ENCODE measurements around the gene KDM1B.

Gene KDM1B

DNA sequence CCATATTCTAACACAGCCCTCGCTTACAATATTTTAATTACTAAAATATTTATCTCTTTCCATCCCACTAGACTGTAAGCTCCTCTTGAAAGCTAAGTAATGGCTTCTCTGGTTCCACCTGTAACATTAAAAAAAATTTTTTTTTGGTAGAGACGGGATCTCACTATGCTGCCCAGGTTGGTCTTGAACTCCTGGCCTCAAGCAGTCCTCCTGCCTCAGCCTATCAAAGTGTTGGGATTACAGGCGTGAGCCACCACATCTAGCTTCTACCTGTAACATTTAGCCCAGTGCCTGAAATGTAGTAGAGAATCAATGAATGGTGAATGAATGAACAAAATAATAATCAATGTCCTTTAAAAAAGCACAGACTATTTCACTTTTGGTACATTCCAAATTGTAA, 80.3 kb downstream of the KDM1B start:
- TF ChIP-seq Cebpa-rat (IDR thresholded peaks at IDR 0.05) = no peak
- no peak overlapping the region for H3K27ac ChIP-seq
- no peak overlapping the region for H3K4me2 ChIP-seq
- H4K20me1 ChIP-seq = peaks cover 17% of the 10 kb centered on the region
- H3K9ac ChIP-seq = no peak overlapping the region
- H3K4me3 ChIP-seq = no peak overlapping the region
- no peaks in the 10 kb centered on the region for H3K27me3 ChIP-seq
- H3K4me1 ChIP-seq = no peaks in the 10 kb centered on the region
- H3K36me3 ChIP-seq = peaks cover 94% of the 10 kb centered on the region
- H3K9me3 ChIP-seq = peaks cover 39% of the 10 kb centered on the region

DNA sequence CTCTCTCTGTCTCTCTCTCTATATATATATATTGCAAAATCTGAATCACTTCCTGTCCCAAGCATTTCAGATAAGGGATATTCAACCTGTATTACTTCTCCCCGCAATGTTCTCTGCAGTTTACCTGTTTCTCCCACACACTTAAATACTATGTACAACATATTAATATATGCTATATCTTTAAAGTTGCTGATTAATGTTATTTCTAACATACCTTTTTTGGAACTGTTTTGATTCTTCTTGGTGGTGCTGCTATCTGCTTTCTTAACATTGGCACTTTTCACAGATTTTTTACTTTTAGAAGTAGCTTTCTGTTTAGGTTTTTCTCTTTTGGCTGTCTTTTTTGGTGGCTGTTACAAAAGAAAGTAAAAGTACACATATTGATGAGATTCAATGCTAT, 81.9 kb downstream of the KDM1B start:
- H3K36me3 ChIP-seq = peaks cover 95% of the 10 kb centered on the region
- TF ChIP-seq Cebpa-rat (IDR thresholded peaks at IDR 0.05) = no peak
- peaks cover 25% of the 10 kb centered on the region for H4K20me1 ChIP-seq
- H3K4me3 ChIP-seq = no peak overlapping the region
- no peaks in the 10 kb centered on the region for H3K4me1 ChIP-seq
- H3K9ac ChIP-seq = no peak overlapping the region
- no peaks in the 10 kb centered on the region for H3K27me3 ChIP-seq
- no peak overlapping the region for H3K27ac ChIP-seq
- no peak overlapping the region for H3K4me2 ChIP-seq
- peaks cover 32% of the 10 kb centered on the region for H3K9me3 ChIP-seq

DNA sequence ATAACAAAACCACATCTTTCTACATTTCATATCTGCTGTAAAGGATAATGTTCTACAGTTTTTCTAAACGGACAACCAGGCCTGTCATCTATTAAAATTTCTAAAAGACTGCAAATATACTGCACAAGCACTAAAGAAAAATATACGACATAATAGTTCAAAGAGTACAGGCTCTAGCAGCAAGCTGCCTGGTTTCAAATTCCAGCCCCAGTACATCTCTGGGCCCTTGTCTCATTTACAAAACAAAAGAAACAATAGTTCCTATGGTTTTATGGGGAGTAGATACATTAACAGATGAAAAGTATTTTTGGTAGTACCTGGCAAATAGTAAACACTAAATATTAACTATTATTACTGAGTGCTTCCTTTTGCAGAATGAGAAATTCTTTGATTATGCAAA, 85.0 kb downstream of the KDM1B start:
- H4K20me1 ChIP-seq = peaks cover 28% of the 10 kb centered on the region
- H3K4me3 ChIP-seq = no peak overlapping the region
- no peak for TF ChIP-seq Cebpa-rat (IDR thresholded peaks at IDR 0.05)
- H3K36me3 ChIP-seq = peaks cover 99% of the 10 kb centered on the region
- H3K27ac ChIP-seq = no peak overlapping the region
- no peaks in the 10 kb centered on the region for H3K4me1 ChIP-seq
- H3K9ac ChIP-seq = no peak overlapping the region
- H3K9me3 ChIP-seq = peaks cover 7% of the 10 kb centered on the region
- no peak overlapping the region for H3K4me2 ChIP-seq
- no peaks in the 10 kb centered on the region for H3K27me3 ChIP-seq

DNA sequence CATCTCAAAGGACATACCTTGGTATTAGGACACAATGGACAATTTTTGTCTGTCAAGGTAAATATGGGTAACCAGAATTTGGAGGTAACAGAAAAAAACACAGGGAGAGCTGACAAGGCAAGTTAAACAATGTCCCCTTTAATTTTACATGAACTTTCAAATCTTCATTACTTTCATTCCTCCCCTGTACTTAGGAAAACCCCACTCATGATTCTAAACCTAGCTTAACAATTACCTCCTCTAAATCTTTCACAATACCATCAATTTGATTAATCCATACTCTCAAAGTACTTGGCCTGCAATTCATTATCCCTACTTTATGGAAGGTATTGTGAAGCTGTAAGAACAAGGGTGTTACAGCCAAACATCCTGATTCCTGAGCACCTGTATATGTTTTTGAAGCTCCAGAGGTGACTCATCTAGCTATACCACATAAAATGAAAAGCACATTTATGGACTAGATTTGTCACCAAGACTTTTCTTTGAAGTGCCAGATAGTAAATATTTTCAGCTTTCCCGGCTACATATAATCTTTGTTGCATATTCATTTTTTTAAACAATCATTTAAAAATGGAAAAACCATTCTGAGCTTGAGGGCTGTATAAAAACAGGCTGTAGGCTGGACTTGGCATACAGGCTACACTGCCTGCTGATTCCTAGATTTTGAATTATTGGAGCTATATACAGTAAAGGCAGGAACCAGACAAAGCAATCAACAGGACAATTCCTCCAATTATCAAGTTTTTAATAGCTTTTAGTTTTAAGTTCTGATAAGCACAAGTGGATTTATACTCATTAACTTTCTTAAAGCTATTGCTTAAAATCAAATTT, 86.2 kb downstream of the KDM1B start:
- no peak overlapping the region for H3K27ac ChIP-seq
- peaks cover 98% of the 10 kb centered on the region for H3K36me3 ChIP-seq
- no peak overlapping the region for H3K9ac ChIP-seq
- no peaks in the 10 kb centered on the region for H3K4me1 ChIP-seq
- H3K9me3 ChIP-seq = no peaks in the 10 kb centered on the region; the same call in 1 of the 2 replicates
- H3K27me3 ChIP-seq = no peaks in the 10 kb centered on the region
- H3K4me2 ChIP-seq = no peak overlapping the region
- TF ChIP-seq Cebpa-rat (IDR thresholded peaks at IDR 0.05) = no peak
- H3K4me3 ChIP-seq = no peak overlapping the region
- H4K20me1 ChIP-seq = peaks cover 38% of the 10 kb centered on the region

DNA sequence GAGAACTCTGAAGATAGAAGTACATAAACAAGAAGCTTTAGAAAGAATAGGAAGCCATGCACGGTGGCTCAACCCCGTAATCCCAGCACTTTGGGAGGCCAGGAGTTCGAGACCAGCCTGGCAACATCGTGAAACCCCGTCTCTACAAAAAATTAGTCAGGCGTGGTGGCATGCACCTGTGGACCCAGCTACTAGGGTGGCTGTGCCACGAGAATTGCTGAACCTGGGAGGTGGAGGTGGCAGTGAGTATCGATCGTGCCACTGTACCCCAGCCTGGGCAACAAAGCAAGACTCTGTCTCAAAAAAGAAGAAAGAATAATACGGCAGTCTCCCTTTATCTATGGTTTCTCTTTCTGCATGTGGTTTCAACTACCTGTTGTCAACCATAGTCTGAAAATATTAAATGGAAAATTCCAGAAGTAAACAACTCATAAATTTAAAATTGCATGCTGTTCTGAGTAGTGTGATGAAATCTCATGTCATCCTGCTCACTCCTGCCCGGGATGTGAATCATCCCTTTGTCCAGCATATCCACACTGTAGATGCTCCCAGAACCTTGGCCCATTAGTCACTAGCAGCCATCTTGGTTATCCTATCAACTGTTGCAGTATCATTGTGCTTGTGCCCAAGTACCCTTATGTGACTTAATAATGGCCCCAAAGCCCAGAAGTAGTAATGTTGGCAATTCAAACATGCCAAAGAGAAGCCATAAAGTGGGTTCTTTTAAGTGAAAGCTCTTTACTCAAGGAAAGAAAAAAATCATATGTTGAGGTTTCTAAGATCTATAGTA, 87.0 kb downstream of the KDM1B start:
- Histone ChIP-seq H3K27me3 (no peaks in the 10 kb centered on the region), H3K27ac (no peak overlapping the region), H3K36me3 (peaks cover 94% of the 10 kb centered on the region), H3K4me1 (no peaks in the 10 kb centered on the region), H3K4me3 (no peak overlapping the region), H4K20me1 (peaks cover 39% of the 10 kb centered on the region), H3K4me2 (no peak overlapping the region), H3K9me3 (no peaks in the 10 kb centered on the region), H3K9ac (no peak overlapping the region)
- no peak for TF ChIP-seq Cebpa-rat (IDR thresholded peaks at IDR 0.05)

DNA sequence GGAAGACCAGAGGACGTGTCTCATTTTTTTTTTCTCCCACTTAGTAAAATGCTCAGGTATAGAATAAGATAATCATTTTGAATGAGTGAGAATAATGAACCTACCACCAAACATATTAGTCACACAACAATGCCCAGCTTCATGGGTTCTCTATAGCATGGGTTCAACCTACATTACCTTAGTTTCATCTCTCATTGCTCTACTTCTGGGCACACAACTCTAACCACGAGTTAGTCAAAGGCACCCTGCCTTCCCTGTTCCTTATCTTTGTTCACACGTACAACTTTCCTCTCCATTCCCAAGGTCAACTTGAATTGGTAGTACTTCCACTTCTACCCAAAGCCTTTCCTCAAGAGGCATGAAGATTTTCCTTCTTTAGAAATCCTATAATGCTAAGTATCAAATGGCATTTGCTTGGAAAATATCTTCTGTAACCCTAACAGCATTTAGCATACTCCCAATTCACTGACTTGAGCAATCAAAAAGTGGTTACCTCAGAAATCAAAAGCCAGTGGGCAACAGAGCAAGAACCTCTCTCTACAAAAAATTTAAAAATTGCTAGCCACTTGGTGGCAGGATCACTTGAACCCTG, 88.2 kb downstream of the KDM1B start:
- H3K27ac ChIP-seq = no peak overlapping the region
- no peaks in the 10 kb centered on the region for H3K4me1 ChIP-seq
- peaks cover 94% of the 10 kb centered on the region for H3K36me3 ChIP-seq
- TF ChIP-seq Cebpa-rat (IDR thresholded peaks at IDR 0.05) = no peak
- no peaks in the 10 kb centered on the region for H3K9me3 ChIP-seq
- H4K20me1 ChIP-seq = peaks cover 50% of the 10 kb centered on the region
- no peaks in the 10 kb centered on the region for H3K27me3 ChIP-seq
- no peak overlapping the region for H3K9ac ChIP-seq
- no peak overlapping the region for H3K4me3 ChIP-seq
- no peak overlapping the region for H3K4me2 ChIP-seq

DNA sequence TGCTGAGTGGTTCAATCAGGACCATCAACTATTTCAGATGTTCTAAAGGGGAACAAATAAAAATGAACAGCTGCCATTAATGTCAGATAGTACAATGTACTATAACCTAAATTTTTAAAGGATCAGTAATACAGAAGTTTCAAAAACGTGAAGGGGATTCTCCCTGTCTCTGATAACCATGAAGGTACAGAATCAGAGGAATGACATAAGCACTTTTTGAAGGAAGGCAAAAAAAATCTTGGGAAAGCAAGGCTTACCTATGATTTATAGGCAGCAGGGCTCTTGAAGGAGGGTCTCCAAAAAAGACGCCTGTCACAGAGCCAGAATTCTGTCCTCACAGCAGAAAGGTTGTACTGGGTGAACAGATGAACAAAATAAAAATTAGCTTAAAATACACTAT, 89.0 kb downstream of the KDM1B start:
- Histone ChIP-seq H4K20me1 (peaks cover 58% of the 10 kb centered on the region), H3K9ac (no peak overlapping the region), H3K4me3 (no peak overlapping the region), H3K4me1 (no peaks in the 10 kb centered on the region), H3K27ac (no peak overlapping the region), H3K27me3 (no peaks in the 10 kb centered on the region), H3K4me2 (no peak overlapping the region), H3K9me3 (no peaks in the 10 kb centered on the region), H3K36me3 (peaks cover 94% of the 10 kb centered on the region)
- TF ChIP-seq Cebpa-rat (IDR thresholded peaks at IDR 0.05) = no peak

DNA sequence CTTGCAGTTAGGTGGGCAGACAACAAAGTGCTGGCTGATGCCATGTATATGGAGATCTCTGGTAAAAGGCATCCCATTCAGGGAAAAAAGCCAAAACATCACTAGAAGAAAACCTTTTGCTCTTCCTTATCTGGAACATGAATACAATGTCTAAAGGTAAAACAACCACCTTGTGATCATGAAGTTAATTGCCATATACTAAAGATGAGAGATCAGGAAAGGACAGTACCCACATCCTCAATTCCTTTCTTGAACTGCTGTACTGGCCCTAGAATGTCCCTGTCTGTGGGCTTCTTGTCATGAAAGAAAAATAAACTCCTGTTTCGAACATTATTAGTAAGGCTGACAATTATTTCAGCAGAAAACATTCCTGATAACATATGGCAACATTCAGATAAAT, 89.9 kb downstream of the KDM1B start:
- H4K20me1 ChIP-seq = peaks cover 64% of the 10 kb centered on the region
- no peak overlapping the region for H3K9ac ChIP-seq
- no peaks in the 10 kb centered on the region for H3K4me1 ChIP-seq
- peaks cover 94% of the 10 kb centered on the region for H3K36me3 ChIP-seq
- H3K4me3 ChIP-seq = no peak overlapping the region
- no peaks in the 10 kb centered on the region for H3K9me3 ChIP-seq
- H3K27me3 ChIP-seq = no peaks in the 10 kb centered on the region
- no peak overlapping the region for H3K27ac ChIP-seq
- no peak for TF ChIP-seq Cebpa-rat (IDR thresholded peaks at IDR 0.05)
- no peak overlapping the region for H3K4me2 ChIP-seq

DNA sequence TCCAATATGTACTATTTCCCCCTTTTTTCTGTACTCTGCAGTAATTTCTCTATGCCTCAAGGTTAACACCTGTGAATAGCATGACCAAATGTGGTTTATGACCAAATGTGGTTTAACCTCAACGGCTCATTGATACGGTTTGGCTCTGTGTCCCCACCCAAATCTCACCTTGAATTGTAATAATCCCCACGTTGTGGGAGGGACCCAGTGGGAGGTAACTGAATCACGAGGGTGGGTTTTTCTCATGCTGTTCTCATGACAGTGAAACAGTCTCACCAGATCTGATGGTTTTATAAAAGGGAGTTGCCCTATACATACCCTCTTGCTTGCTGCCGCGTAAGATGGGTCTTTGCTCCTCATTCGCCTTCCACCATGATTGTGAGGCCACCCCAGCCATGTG, 90.4 kb downstream of the KDM1B start:
- H3K36me3 ChIP-seq = peaks cover 94% of the 10 kb centered on the region
- TF ChIP-seq Cebpa-rat (IDR thresholded peaks at IDR 0.05) = no peak
- no peaks in the 10 kb centered on the region for H3K9me3 ChIP-seq
- H3K9ac ChIP-seq = no peak overlapping the region
- no peaks in the 10 kb centered on the region for H3K4me1 ChIP-seq
- H3K27ac ChIP-seq = no peak overlapping the region
- no peak overlapping the region for H3K4me3 ChIP-seq
- H3K4me2 ChIP-seq = no peak overlapping the region
- no peaks in the 10 kb centered on the region for H3K27me3 ChIP-seq
- H4K20me1 ChIP-seq = peaks cover 65% of the 10 kb centered on the region

DNA sequence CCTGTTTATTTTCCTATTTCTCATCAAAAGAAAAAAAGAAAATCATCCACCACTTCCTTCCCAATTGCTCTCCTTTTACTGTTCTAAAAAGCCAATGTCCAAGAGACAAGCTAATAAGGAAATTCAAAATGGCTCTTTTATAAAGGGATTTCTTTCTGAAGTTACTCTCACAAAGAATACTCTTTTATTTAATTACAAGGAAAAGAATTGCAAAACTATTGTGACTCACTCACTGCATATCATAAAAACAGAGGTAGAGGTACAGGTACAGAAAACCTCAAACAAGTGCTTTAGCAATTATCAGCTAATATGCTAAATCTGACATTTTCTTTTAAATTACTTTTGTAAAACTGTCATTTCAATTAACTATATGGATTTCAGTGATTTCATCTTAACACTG, 91.0 kb downstream of the KDM1B start:
- Histone ChIP-seq H3K36me3 (peaks cover 92% of the 10 kb centered on the region), H3K4me2 (no peak overlapping the region), H3K27me3 (no peaks in the 10 kb centered on the region), H3K4me1 (no peaks in the 10 kb centered on the region), H3K9me3 (no peaks in the 10 kb centered on the region), H3K27ac (no peak overlapping the region), H4K20me1 (peaks cover 65% of the 10 kb centered on the region), H3K9ac (no peak overlapping the region), H3K4me3 (no peak overlapping the region)
- TF ChIP-seq Cebpa-rat (IDR thresholded peaks at IDR 0.05) = no peak
